Transverse colon (tissue), 4 donors: Measurements from ENCODE around the gene SYNE1.

Source experiments
- POLR2AphosphoS5 ChIP-seq, 3 donors: sonication (generic); formaldehyde crosslinking; IDR thresholded peaks; one replicate each; pipeline ENCODE4 v1.6.1; 2016; ENCODE audit warnings: antibody characterized with exemption in 3 of 3
- TF ChIP-seq, protein P1 (sequence below), 5 experiments: fragments of 200-600 bp in 3 of 5; fragments of 450-650 bp in 2 of 5; sonication (generic) in 3 of 5; IDR thresholded peaks; 1 replicate in 2 of 5; 2 replicates in 3 of 5; pipeline ENCODE4 v1.5.1; 2016 to 2017; ENCODE audit warnings: antibody characterized with exemption in 5 of 5, inconsistent platforms in 3 of 5, mild to moderate bottlenecking in 2 of 5, moderate library complexity in 1 of 5

DNA sequence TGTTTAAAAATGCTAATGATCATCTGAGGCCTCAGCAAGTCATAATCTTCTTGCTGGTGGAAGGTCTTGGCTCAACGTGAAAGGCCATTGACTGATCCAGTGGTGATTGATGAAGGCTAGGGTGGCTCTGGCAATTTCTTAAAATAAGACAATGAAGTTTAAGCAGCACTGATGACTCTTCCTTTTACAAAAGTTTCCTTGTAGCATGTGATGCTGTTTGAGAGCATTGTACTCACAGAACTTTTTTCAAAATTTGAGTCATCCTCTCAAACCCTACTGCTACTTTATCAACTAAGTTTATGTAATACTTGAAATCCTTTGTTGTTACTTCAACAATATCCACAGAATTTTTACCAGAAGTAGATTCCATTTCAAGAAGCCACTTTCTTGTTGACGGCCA, 447.4 kb downstream of the SYNE1 start:
- TF ChIP-seq, protein P1, sequence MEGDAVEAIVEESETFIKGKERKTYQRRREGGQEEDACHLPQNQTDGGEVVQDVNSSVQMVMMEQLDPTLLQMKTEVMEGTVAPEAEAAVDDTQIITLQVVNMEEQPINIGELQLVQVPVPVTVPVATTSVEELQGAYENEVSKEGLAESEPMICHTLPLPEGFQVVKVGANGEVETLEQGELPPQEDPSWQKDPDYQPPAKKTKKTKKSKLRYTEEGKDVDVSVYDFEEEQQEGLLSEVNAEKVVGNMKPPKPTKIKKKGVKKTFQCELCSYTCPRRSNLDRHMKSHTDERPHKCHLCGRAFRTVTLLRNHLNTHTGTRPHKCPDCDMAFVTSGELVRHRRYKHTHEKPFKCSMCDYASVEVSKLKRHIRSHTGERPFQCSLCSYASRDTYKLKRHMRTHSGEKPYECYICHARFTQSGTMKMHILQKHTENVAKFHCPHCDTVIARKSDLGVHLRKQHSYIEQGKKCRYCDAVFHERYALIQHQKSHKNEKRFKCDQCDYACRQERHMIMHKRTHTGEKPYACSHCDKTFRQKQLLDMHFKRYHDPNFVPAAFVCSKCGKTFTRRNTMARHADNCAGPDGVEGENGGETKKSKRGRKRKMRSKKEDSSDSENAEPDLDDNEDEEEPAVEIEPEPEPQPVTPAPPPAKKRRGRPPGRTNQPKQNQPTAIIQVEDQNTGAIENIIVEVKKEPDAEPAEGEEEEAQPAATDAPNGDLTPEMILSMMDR (IDR thresholded peaks at IDR 0.05): no peak
- TF ChIP-seq POLR2AphosphoS5 (IDR thresholded peaks at IDR 0.05): no peak
